Lower leg skin (tissue), 3 donors: ENCODE data around the gene SYAP1.

Experiments used
- CTCF ChIP-seq, 3 donors: fragments of 450-650 bp; IDR thresholded peaks; one replicate each; pipeline ENCODE4 v1.5.1; 2016; ENCODE audit warnings: antibody characterized with exemption in 3 of 3, mild to moderate bottlenecking in 3 of 3, moderate library complexity in 2 of 3
- POLR2A ChIP-seq, 2 donors: fragments of 450-650 bp; IDR thresholded peaks; one replicate each; pipeline ENCODE4 v1.6.1; 2016 to 2017; ENCODE audit warnings: antibody characterized with exemption in 2 of 2, mild to moderate bottlenecking in 1 of 2, moderate library complexity in 1 of 2

GRCh38 chrX:16770970-16771482, 51.6 kb downstream of the SYAP1 start:
- TF ChIP-seq CTCF (IDR thresholded peaks at IDR 0.05): no peak
- TF ChIP-seq POLR2A (IDR thresholded peaks at IDR 0.05): no peak
